Peyer's patch (tissue), 4 donors: Measurements from ENCODE around the gene RPA1.

Experiments
- POLR2A ChIP-seq, 2 donors: fragments of 450-650 bp; IDR thresholded peaks; one replicate each; pipeline ENCODE4 v1.5.1; 2017; ENCODE audit warnings: antibody characterized with exemption in 2 of 2, mild to moderate bottlenecking in 2 of 2, moderate library complexity in 2 of 2
- TF ChIP-seq, protein P1 (sequence below), 6 experiments: fragments of 450-650 bp in 4 of 6; fragments of 200-600 bp in 2 of 6; sonication (generic) in 1 of 6; IDR thresholded peaks; one replicate each; pipeline ENCODE4 v1.5.1; 2017 to 2019; ENCODE audit warnings: antibody characterized with exemption in 6 of 6, mild to moderate bottlenecking in 3 of 6, moderate library complexity in 1 of 6

DNA sequence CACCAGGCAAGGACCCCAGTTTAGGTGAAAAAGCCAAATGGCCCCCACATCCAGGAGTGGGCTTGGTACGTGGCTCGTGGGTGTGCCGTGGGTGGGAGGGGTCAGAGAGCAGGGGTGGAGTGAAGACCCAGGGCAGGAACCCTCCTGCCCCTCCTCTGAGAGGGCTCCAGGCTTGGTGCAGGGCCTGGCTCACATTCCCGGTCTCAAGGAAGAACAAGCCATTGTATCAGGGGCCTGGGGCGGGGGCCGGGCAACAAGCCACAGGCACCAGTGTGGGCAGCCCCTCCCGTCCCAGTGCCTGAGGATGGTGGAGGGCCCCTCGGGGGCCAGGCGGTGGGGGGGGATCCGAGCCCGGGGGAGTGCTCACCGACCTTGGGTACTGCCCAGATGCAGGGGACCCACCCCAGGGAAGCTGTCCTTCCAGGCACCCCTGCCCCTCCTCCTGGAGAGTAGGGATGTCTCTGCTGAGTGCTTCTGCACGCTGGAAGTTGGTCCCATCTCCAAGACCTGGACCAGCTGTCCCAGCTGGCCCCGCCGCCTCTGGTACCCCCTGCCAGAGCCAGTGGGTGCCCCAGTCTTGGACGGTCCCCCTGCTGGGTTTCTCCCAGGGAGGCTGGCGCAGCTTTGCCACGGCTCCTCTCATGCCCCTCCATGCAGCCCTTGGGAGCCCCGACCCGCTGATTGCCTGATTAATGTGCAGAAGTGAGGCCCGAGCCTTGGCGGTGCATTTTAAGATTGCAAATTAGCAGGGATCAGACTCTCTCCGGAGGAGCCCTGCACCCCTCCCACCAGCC lies 111.7 kb downstream of the RPA1 start:
- TF ChIP-seq, protein P1, sequence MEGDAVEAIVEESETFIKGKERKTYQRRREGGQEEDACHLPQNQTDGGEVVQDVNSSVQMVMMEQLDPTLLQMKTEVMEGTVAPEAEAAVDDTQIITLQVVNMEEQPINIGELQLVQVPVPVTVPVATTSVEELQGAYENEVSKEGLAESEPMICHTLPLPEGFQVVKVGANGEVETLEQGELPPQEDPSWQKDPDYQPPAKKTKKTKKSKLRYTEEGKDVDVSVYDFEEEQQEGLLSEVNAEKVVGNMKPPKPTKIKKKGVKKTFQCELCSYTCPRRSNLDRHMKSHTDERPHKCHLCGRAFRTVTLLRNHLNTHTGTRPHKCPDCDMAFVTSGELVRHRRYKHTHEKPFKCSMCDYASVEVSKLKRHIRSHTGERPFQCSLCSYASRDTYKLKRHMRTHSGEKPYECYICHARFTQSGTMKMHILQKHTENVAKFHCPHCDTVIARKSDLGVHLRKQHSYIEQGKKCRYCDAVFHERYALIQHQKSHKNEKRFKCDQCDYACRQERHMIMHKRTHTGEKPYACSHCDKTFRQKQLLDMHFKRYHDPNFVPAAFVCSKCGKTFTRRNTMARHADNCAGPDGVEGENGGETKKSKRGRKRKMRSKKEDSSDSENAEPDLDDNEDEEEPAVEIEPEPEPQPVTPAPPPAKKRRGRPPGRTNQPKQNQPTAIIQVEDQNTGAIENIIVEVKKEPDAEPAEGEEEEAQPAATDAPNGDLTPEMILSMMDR (IDR thresholded peaks at IDR 0.05), result no peak
- no peak for TF ChIP-seq POLR2A (IDR thresholded peaks at IDR 0.05)
